Measurements from ENCODE around the gene JDP2. TPM values are rescaled to one million over a fixed set of nuclear protein-coding genes. Genes with fewer than 3 reads are reported as not detected.

The JDP2 gene
- total and polyA plus RNA-seq, 2 of the 4 experiments (the other 2 are of a cell fraction), result 35.7 to 38.4 TPM

DNA sequence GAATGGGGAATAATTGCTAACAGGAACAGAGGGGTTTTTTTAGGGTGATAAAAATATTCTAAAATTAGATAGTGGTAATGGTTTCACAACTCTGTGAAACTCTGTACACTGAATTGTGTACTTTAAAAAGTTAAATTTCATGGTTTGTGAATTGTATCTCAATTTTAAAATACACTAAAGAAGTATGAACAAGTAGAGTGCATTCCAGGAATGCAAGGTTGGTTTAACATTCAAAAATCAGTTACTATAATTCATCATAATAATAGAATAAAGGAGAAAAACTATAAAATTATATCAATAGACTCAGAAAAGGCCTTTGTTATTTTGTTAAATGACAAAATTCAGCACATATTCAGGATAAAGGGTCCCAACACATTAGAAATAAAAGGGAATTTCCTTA is 83.4 kb downstream of the JDP2 start:
- Histone ChIP-seq H3K56ac (ENCODE audit: extremely low read depth, insufficient read depth, low read length) (no peak overlapping the region), H2BK120ac (ENCODE audit: low read depth, low read length) (no peak overlapping the region), H3K27me3 (ENCODE audit: control insufficient read depth, insufficient read depth, low read length) (peaks cover 11% of the 10 kb centered on the region), H3K4me3 (ENCODE audit: insufficient read depth, low read depth, low read length) (no peak overlapping the region), H2AK5ac (ENCODE audit: low read depth, low read length) (no peak overlapping the region), H2BK20ac (ENCODE audit: low read depth, low read length) (no peak overlapping the region), H3K4me2 (ENCODE audit: low read depth, low read length) (no peak overlapping the region), H4K20me1 (ENCODE audit: insufficient read depth, low read length) (no peaks in the 10 kb centered on the region), H3K9me1 (ENCODE audit: insufficient read depth, low read length) (no peaks in the 10 kb centered on the region), H2AK9ac (replicated peaks; ENCODE audit: low read depth, low read length, poor library complexity) (no peak overlapping the region), H2BK15ac (ENCODE audit: low read depth, low read length) (no peak overlapping the region), H3K23ac (ENCODE audit: low read depth, low read length) (no peak overlapping the region), H3K18ac (ENCODE audit: low read depth, low read length) (no peak overlapping the region), H4K91ac (ENCODE audit: insufficient read depth, low read depth, low read length) (no peak overlapping the region), H3K4ac (ENCODE audit: low read depth, low read length) (no peak overlapping the region), H2BK5ac (ENCODE audit: low read depth, low read length, poor library complexity, severe bottlenecking) (no peak overlapping the region), H3K9me3 (ENCODE audit: control insufficient read depth, insufficient read depth, low read length) (peaks cover 4% of the 10 kb centered on the region), H3K27ac (ENCODE audit: insufficient read depth, low read length) (no peak overlapping the region), H3K79me1 (ENCODE audit: low read depth in 1 of 2, low read length in 2 of 2) (no peaks in the 10 kb centered on the region), H3K4me1 (ENCODE audit: control insufficient read depth, insufficient read depth, low read length) (no peaks in the 10 kb centered on the region), H3K9ac (ENCODE audit: low read depth, low read length) (no peak overlapping the region), H3K14ac (replicated peaks; ENCODE audit: low read depth, low read length) (no peak overlapping the region), H4K8ac (ENCODE audit: low read depth in 2 of 2, low read length in 2 of 2) (no peak overlapping the region), H2AFZ (replicated peaks; ENCODE audit: low read length, poor library complexity) (no peak overlapping the region), H3K36me3 (ENCODE audit: control insufficient read depth, insufficient read depth, low read length) (no peaks in the 10 kb centered on the region), H4K5ac (ENCODE audit: low read depth, low read length) (no peak overlapping the region)
- intact Hi-C loops (cut with micrococcal nuclease), result no loop called here
- in situ Hi-C loops (cut with MboI; ENCODE audit: low sequenced_read_pairs), result no loop called here
- DNase-seq (no peak), ATAC-seq (ENCODE audit: low read depth) (no peak)
- no TSS peak for BruUV-seq (replicated peaks)
- CTCF ChIA-PET, result interaction anchor here (1.4 kb wide), 1 partner anchor 22 kb away, joined by 4 read pairs; no protein-coding TSS in a partner anchor
- POLR2A ChIA-PET (ENCODE audit: unreplicated experiment), result no interaction called here
- dilution Hi-C loops (cut with HindIII; ENCODE audit: low sequenced_read_pairs, unreplicated experiment), result no loop called here
- TF ChIP-seq RCOR1 (IDR thresholded peaks at IDR 0.05; ENCODE audit: insufficient replicate concordance, low read length) (no peak), CEBPB (IDR thresholded peaks at IDR 0.05; ENCODE audit: low read depth, low read length) (no peak), NFE2L2 (IDR thresholded peaks at IDR 0.05; ENCODE audit: low read depth, low read length) (no peak), RFX5 (IDR thresholded peaks at IDR 0.05; ENCODE audit: low read depth, low read length) (no peak), MAFK (IDR thresholded peaks at IDR 0.05; ENCODE audit: low read depth, low read length) (no peak), USF2 (IDR thresholded peaks at IDR 0.05; ENCODE audit: low read depth, low read length) (no peak), MAZ (IDR thresholded peaks at IDR 0.05; ENCODE audit: borderline replicate concordance, low read depth, low read length) (no peak), SMC3 (IDR thresholded peaks at IDR 0.05; ENCODE audit: low read depth, low read length) (no peak), RAD21 (IDR thresholded peaks at IDR 0.05; ENCODE audit: low read length) (no peak), MXI1 (IDR thresholded peaks at IDR 0.05; ENCODE audit: borderline replicate concordance, low read depth, low read length) (no peak), FOS (IDR thresholded peaks at IDR 0.05; ENCODE audit: low read depth, low read length) (no peak), POLR2A (IDR thresholded peaks at IDR 0.05; ENCODE audit: low read depth, low read length) (no peak), BHLHE40 (IDR thresholded peaks at IDR 0.05; ENCODE audit: low read depth, low read length) (no peak), CHD1 (IDR thresholded peaks at IDR 0.05; ENCODE audit: low read depth, low read length) (no peak)
- TF ChIP-seq, protein P1, sequence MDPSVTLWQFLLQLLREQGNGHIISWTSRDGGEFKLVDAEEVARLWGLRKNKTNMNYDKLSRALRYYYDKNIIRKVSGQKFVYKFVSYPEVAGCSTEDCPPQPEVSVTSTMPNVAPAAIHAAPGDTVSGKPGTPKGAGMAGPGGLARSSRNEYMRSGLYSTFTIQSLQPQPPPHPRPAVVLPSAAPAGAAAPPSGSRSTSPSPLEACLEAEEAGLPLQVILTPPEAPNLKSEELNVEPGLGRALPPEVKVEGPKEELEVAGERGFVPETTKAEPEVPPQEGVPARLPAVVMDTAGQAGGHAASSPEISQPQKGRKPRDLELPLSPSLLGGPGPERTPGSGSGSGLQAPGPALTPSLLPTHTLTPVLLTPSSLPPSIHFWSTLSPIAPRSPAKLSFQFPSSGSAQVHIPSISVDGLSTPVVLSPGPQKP (IDR thresholded peaks at IDR 0.05; ENCODE audit: borderline replicate concordance, low read depth, low read length), result no peak
- TF ChIP-seq, protein P2, sequence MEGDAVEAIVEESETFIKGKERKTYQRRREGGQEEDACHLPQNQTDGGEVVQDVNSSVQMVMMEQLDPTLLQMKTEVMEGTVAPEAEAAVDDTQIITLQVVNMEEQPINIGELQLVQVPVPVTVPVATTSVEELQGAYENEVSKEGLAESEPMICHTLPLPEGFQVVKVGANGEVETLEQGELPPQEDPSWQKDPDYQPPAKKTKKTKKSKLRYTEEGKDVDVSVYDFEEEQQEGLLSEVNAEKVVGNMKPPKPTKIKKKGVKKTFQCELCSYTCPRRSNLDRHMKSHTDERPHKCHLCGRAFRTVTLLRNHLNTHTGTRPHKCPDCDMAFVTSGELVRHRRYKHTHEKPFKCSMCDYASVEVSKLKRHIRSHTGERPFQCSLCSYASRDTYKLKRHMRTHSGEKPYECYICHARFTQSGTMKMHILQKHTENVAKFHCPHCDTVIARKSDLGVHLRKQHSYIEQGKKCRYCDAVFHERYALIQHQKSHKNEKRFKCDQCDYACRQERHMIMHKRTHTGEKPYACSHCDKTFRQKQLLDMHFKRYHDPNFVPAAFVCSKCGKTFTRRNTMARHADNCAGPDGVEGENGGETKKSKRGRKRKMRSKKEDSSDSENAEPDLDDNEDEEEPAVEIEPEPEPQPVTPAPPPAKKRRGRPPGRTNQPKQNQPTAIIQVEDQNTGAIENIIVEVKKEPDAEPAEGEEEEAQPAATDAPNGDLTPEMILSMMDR (conservative IDR thresholded peaks at IDR 0.05; ENCODE audit: low read depth, low read length), result no peak
